Stimulated activated naive CD4-positive, alpha-beta T cell treated with Interleukin-2 at 50 U/mL for 16 hours (primary cell): ENCODE data around the gene DEAF1.

Experiments
- DNase-seq: peaks from one replicate; lab custom pipeline; 2025; lab: John Stamatoyannopoulos, UW

Gene DEAF1

DNA sequence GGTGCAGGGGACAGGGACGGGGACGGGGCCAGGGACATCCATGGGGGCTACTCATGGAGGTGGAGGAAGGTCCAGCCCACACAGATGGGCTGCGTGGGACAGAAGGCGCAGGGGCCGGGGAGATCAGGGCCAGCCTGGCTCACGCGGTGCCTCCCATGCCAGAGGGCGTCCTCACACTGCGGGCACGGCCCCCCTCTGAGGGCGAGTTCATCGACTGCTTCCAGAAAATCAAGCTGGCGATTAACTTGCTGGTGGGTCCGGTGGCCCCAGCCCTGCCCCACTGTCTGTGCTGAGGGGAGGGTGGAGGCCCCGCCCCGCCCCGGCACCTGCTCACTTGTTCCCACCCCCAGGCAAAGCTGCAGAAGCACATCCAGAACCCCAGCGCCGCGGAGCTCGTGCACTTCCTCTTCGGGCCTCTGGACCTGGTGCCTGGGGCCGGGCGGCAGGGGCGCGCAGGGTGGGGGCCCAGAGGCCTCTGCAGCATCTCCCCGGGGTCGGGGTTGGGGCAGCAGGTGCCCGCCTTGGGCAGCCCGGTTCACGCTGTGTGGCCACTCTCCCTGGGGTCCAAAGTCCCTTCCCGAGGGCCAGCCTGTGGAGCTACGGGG lies 26.8 kb upstream of the DEAF1 start:
- DNase-seq, result peak; percentile 42

DNA sequence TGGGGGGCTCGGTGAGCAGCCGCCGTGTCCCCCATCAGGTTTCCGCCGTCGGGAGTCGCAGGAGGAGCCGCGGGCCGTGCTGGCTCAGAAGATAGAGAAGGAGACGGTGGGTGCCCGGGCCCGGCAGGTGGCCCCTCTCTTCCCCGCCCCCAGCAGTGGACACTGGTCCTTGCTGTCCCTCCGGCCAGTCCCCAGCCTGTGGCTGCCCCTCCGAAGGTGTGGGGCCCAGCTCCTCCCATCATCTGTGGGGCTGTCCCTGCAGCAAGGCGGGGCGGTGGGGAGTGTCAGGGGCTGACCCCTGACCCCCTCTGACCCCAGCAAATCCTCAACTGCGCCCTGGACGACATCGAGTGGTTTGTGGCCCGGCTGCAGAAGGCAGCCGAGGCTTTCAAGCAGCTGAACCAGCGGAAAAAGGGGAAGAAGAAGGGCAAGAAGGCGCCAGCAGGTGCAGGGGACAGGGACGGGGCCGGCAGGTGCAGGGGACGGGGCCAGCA lies 26.3 kb upstream of the DEAF1 start:
- no peak for DNase-seq

- peak; percentile 53 for DNase-seq
Observed at GRCh38 chr11:720642-721246, 25.7 kb upstream of the DEAF1 start.

- no peak for DNase-seq
Observed at GRCh38 chr11:720017-720641, 25.1 kb upstream of the DEAF1 start.

- no peak for DNase-seq
Observed at GRCh38 chr11:719214-720016, 24.4 kb upstream of the DEAF1 start.

GRCh38 chr11:714436-714835 lies 19.4 kb upstream of the DEAF1 start:
- no peak for DNase-seq

DNA sequence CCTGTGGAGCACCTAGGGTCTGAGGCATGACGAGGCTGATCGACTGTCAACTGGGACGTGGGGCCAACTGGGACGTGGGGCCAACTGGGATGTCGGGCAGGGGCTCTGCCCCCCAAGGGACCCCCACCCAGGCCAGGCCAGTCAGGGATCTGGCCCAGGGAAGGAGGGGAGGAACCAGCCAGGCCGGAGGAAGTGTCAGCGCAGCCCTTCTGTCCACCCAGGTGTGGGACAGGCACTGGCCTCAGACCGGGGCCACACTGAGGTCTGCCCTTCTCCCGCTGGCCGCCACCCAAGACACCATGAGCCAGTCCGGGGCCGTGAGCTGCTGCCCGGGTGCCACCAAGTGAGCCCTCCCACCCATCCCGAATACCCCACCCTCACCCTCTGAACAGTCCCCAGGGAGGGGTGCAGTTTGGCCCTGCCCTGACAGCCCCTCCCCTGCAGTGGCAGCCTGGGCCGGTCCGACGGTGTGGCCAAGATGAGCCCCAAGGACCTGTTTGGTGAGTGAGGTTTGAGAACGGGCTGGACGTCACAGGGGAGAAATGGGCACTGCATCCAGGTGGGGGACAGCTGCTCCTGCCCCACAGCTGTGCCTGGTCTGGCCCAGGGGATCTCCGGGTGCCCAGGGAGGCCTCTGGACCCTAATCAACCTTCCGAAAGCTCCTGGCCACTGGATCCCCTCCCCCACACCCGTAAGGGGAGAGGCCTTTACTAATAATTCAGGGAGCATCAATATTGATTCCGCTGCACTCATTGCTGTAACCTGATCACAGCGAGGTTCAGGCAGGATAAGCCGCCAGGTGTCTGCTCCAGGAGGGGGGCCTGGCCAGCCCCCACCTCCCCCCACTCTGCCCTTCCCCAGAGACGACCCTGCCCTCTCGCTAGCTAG lies 14.3 kb upstream of the DEAF1 start:
- no peak for DNase-seq

GRCh38 chr11:708511-708910 lies 13.5 kb upstream of the DEAF1 start:
- DNase-seq, result no peak

DNA sequence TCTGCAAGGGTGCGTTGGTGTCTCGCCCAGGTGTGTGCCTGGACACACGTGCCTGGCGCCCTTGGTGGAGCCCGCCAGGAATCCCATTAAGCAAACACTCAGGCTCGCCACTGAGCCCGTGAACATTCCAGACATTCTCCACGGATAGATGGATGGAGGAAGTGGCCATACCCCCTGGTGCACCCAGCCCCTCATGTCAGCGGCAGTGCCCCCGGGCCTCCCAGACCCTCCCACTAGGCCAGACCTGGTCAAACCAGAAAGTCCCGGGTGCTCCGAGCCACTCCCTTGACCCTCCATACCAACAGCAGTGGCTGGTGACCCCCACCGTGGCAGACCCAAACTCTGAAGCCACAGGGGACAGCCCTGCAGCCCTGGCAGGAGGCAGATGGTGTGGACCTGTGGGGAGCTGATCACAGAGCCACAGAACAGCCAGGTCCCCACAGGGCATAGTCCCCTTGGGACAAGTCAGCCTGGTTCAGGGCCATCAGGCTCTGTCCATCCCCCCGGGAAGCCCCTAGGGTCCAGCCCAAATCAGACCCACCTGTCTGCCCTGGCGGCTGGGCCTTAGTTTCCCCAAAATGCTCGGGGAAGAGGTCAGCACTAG lies 12.9 kb upstream of the DEAF1 start:
- no peak for DNase-seq

GRCh38 chr11:706957-707816 lies 12.2 kb upstream of the DEAF1 start:
- no peak for DNase-seq

- no peak for DNase-seq
Observed at GRCh38 chr11:706439-706956, 11.5 kb upstream of the DEAF1 start.

DNA sequence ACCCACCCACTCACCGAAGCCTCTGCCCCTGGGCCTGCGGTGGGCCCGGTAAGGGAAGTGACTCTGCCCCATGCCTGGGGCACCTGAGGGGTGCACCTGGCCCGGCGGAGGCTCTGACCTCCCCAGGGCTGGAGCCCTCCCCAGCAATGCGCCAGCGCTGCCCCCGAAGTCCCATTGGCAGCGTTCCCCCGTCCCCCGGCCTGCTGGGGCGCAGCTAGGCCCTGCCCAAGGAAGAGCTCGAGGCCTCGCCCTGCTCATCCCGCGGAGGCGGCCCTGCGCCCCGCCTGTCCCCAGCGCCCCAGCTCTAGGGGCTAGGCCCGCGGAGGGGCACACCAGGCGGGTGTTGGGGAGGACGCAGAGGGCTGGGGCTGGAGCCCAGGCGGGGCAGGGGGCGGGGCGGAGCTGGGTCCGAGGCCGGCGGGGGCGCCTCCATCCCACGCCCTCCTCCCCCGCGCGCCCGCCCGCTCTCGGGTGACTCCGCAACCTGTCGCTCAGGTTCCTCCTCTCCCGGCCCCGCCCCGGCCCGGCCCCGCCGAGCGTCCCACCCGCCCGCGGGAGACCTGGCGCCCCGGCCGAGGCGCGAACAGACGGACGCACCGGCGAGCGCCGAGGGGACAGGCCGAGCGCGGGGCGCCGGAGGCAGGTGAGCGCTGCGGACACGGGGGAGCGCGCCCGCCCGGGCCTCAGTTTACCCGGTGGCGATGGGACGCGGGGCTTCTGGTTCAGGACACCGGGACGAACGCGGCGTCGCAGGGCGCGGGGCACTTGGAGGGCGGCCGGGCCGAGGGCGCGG lies 10.8 kb upstream of the DEAF1 start, which contains the start of gene EPS8L2:
EPS8L2 (plus strand) TSS at position 586 of the 793 bp plus-strand sequence. CDS start 3,177 bp downstream, outside the sequence.
- DNase-seq, result no peak

DNA sequence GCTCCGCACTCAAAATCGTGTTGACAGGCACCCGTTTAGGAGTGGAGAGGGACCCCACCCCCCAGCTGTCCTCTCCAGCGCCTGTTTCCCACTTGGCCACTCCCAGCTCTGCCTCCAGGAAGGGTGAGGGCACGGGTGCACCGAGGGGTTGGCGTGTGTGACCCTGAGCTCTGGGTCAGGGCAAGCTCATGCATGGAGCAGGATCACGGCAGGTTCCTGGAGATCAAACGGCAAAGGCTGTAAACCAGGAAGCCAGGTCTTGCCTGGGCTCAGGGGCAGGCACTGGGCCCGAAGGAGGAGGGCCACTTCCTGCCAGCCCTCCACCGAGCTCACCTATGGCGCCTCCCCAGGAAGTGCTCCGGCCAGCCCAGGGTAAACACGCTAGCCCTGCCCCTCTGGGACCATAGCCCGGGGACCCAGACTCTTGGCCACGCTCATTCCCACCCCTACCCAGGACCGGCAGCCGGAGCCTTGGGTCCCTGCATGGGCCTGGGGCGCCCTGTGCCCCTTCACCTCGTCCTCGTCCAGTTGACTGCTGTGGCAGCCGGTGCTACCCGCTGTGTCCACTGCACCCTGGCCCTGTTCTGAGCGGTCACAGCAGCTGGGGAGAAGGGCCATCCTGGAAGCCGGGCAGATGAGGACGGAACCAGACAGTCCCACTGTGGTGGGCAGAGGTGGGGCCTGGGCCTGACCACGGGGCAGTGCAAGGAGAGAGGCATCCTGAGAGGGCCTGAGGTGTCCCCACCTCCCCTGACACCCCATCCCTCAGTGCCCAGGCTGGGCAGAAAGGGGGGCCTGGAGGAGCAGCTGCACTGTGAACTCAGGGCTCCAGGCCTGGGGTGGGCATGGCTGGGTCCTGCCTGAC lies 10.0 kb upstream of the DEAF1 start:
- no peak for DNase-seq

- no peak for DNase-seq
Observed at GRCh38 chr11:704228-704674, 9.2 kb upstream of the DEAF1 start.

DNA sequence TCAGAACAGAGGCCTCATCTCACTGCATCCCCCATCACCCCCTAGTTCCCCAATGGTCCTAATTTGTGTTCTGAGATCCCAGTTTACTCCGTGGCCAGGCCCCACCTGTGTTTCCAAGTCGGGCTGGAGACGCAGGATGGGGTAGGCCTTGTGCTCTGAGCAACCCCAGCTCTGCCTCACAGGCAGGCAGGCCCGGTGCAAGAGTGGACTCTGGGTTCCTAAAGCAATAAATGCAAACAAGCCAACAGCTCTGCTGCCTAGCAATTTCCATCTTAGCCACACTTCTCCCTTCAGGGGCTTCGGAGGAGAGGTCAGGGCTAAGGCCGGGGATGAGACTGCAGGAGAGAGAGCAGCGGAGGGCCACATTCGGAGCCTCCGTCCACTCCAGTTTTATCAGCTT lies 8.5 kb upstream of the DEAF1 start:
- DNase-seq, result no peak

DNA sequence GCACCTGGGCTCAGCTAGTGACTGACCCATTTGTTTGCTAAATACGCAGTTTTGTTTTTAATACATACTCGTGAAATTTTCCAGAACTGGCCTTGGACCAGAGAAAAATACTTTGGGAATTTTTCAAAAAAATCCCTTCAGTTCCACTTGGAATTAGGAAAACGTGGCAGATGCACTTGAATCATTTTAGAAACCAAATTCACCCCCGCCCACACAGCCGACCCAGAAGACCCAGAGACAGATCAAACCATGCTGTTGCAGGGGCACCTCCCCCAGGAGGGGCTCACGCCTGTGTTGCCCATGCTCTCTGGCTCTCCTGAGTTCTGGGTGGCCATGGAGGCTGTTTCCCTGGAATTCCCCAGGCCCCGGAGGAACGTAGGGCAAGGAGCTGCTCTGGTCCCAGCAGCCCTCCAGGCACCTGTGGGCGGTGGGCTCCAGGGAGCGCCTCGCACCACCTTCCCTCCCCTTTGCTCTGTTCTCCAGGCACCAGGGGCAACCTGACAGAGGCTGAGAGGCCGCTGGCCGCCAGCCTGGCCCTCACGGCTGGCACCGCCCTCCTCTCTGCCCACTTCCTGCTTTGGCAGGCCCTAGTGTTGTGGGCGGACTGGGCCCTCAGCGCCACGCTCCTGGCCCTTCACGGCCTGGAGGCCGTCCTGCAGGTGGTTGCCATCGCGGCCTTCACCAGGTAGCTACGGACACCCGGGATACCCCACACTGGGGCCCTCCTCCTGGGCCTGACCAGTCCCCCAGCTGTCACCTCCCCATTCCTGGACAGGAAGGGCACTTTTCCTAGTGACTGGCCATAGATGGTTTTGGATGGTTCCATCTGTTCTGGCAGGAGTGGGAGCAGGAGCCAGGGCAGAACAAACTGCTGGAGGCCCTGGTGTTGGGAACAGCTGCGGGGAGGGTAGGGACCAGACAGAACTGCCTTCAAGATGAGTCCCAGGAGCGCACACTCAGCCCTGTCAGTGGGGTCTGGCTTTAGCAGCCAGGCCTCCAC lies 7.7 kb upstream of the DEAF1 start:
- DNase-seq, result no peak
